ENCODE data around the gene ACTR5.

GRCh38 chr20:38732981-38733380 is 15.3 kb upstream of the ACTR5 start:
- TF ChIP-seq POLR2A (IDR thresholded peaks at IDR 0.05), result no peak
- no peak for TF ChIP-seq CTCF (IDR thresholded peaks at IDR 0.05)
- TF ChIP-seq POLR2AphosphoS5 (IDR thresholded peaks at IDR 0.05), result no peak

All from gastroesophageal sphincter (tissue), 3 donors.